PC-3 (cell line): ENCODE results near the gene METTL26. TPM values are rescaled to one million over a fixed set of nuclear protein-coding genes. Genes with fewer than 3 reads are reported as not detected.

Source experiments
- ATAC-seq: fragments of 200-7000 bp; cut with Tn5 transposase; 2 replicates; pipeline ENCODE4 v1.9.1; 2020; ENCODE audit warnings: mild to moderate bottlenecking, moderate library complexity
- BruUV-seq: library from RNA; stranded (reverse); fragments of 400-500 nt; replicated peaks from 2 replicates; lab custom pipeline; 2021; lab: Mats Ljungman, UMichigan
- CTCF ChIA-PET: fragments of 300-600 bp; sonication (Branson Sonifier 250); formaldehyde crosslinking; loops from one replicate; lab custom pipeline; 2022; ENCODE audit warnings: antibody characterized with exemption; lab: Charles Lee
- POLR2A ChIA-PET: fragments of 300-600 bp; sonication (Branson Sonifier 250); formaldehyde crosslinking; loops from one replicate; lab custom pipeline; 2022; ENCODE audit warnings: antibody characterized with exemption; ENCODE audit not compliant: unreplicated experiment; lab: Charles Lee
- DNase-seq: peaks from one replicate; pipeline ENCODE4 v3.0.0-alpha.2; 2015
- H2AFZ ChIP-seq: fragments of 300-600 bp; sonication (generic); 2 replicates; pipeline ENCODE4 v1.6.0; 2016; ENCODE audit warnings: antibody characterized with exemption, low read length
- H3F3A ChIP-seq: fragments of 300-600 bp; sonication (generic); one replicate; pipeline ENCODE4 v1.6.0; 2017; ENCODE audit warnings: antibody characterized with exemption, low read length, control low read depth, mild to moderate bottlenecking; ENCODE audit not compliant: unreplicated experiment
- H3K27ac ChIP-seq: fragments of 300-600 bp; sonication (generic); 2 replicates; pipeline ENCODE4 v1.5.1; 2016; ENCODE audit warnings: mild to moderate bottlenecking, low read length
- H3K27me3 ChIP-seq: fragments of 300-600 bp; sonication (generic); 2 replicates; pipeline ENCODE4 v1.6.1; 2016; ENCODE audit warnings: low read length, mixed read lengths
- H3K36me3 ChIP-seq: fragments of 300-600 bp; sonication (generic); 2 replicates; pipeline ENCODE4 v1.6.1; 2016; ENCODE audit warnings: low read depth, mixed run types, low read length, mixed read lengths
- H3K4me1 ChIP-seq: fragments of 300-600 bp; sonication (generic); 2 replicates; pipeline ENCODE4 v1.5.1; 2016; ENCODE audit warnings: low read length; ENCODE audit not compliant: insufficient read depth
- H3K4me2 ChIP-seq: fragments of 300-600 bp; sonication (generic); 2 replicates; pipeline ENCODE4 v1.6.0; 2016; ENCODE audit warnings: low read length
- H3K4me3 ChIP-seq: fragments of 300-600 bp; sonication (generic); 2 replicates; pipeline ENCODE4 v1.5.1; 2016; ENCODE audit warnings: mild to moderate bottlenecking, low read length, mixed read lengths
- H3K79me2 ChIP-seq: fragments of 300-600 bp; sonication (generic); 2 replicates; pipeline ENCODE4 v1.6.1; 2017; ENCODE audit warnings: low read length, mixed read lengths
- H3K9ac ChIP-seq: fragments of 300-600 bp; sonication (generic); 2 replicates; pipeline ENCODE4 v1.6.0; 2016; ENCODE audit warnings: mild to moderate bottlenecking, low read length
- H3K9me2 ChIP-seq: fragments of 300-600 bp; sonication (generic); replicated peaks from 2 replicates; pipeline ENCODE4 v1.6.1; 2016; ENCODE audit warnings: mixed run types, low read length, mixed read lengths
- H3K9me3 ChIP-seq: fragments of 300-600 bp; sonication (generic); 2 replicates; pipeline ENCODE4 v1.6.1; 2016; ENCODE audit warnings: low read length, mixed read lengths
- H4K20me1 ChIP-seq: fragments of 300-600 bp; sonication (generic); 2 replicates; pipeline ENCODE4 v1.6.1; 2016; ENCODE audit warnings: low read length, mixed read lengths
- EZH2 ChIP-seq: fragments of 300-600 bp; sonication (generic); IDR thresholded peaks from one replicate; pipeline ENCODE4 v1.6.1; 2017; ENCODE audit warnings: antibody characterized with exemption, mild to moderate bottlenecking, low read length; ENCODE audit not compliant: unreplicated experiment
- EZH2phosphoT487 ChIP-seq: fragments of 300-600 bp; sonication (generic); IDR thresholded peaks from 2 replicates; pipeline ENCODE4 v1.6.1; 2018; ENCODE audit warnings: mild to moderate bottlenecking, antibody characterized with exemption, low read length, borderline replicate concordance
- intact Hi-C: fragments of 100-400 bp; cut with micrococcal nuclease; formaldehyde crosslinking; loops from 2 replicates; pipeline ENCODE4 v1.9.0; 2023
- total RNA-seq: library from RNA; depleted of rRNA; stranded (reverse); fragments of >200 nt; gene quantifications from 2 replicates; pipeline ENCODE4 v1.2.3, GENCODE V29; 2014
- TF ChIP-seq, protein P1 (sequence below): fragments of 300-600 bp; sonication (generic); conservative IDR thresholded peaks from 2 replicates; pipeline ENCODE4 v1.5.1; 2017; ENCODE audit warnings: antibody characterized with exemption, low read depth, mild to moderate bottlenecking, low read length

METTL26 gene
- total RNA-seq, 1 experiment from 2014 or later: 179 TPM

DNA sequence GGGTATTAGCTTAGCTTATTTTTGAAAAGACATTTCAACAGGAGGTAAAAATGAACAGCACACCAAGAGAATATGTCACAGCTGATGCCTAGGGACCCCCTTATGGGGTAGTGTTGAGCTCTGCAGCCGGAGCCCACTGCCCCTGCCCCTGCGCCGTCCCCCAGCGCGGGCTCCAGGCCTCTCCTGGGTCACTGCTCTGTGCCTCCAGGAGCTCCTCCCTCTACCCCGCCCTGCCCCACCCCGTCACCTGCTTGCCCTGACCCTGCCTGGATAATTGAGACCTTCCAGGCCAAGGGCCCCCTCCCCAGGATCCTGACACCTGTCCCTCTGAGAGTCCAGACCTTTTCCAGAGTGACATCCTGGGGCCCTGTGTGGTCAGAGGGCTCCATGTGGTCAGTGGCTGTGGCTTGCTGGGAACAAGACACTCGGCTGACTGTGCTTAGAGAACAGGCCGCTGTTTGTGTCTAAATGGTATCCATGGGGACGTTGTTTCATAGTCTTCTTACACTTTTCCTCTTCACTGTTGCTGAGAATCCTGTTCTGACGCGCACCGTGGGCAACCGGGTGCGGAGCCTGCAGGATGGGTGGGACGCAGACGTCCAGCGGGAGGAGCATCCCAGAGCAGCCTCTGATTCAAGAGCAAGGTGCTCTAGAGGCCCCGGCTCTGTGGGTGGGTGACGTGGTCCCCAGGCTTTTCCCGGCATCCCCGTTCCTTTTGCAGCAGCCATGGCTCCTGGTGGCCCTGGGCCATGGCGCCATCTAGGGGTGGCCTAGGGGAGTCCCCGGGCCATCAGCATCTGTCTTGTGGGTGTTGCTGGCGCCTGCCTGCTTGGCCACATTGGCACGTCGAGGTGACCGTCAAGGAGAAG, 25.4 kb downstream of the METTL26 start:
- no peaks in the 10 kb centered on the region for H3K27me3 ChIP-seq
- DNase-seq (no peak), ATAC-seq (peak; percentile 24; the same call in 1 of the 2 replicates)
- no peaks in the 10 kb centered on the region for H3K9me2 ChIP-seq
- no peaks in the 10 kb centered on the region for H3F3A ChIP-seq
- no peak overlapping the region for H3K9ac ChIP-seq
- no peak for TF ChIP-seq EZH2phosphoT487
- TF ChIP-seq, protein P1, sequence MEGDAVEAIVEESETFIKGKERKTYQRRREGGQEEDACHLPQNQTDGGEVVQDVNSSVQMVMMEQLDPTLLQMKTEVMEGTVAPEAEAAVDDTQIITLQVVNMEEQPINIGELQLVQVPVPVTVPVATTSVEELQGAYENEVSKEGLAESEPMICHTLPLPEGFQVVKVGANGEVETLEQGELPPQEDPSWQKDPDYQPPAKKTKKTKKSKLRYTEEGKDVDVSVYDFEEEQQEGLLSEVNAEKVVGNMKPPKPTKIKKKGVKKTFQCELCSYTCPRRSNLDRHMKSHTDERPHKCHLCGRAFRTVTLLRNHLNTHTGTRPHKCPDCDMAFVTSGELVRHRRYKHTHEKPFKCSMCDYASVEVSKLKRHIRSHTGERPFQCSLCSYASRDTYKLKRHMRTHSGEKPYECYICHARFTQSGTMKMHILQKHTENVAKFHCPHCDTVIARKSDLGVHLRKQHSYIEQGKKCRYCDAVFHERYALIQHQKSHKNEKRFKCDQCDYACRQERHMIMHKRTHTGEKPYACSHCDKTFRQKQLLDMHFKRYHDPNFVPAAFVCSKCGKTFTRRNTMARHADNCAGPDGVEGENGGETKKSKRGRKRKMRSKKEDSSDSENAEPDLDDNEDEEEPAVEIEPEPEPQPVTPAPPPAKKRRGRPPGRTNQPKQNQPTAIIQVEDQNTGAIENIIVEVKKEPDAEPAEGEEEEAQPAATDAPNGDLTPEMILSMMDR: peak; percentile 57
- H3K79me2 ChIP-seq: 0 out of 2 replicates have a peak, but pooled peaks cover under 1% of the 10 kb centered on the region
- no peak overlapping the region for H3K4me3 ChIP-seq
- H3K4me2 ChIP-seq: no peak overlapping the region
- H3K27ac ChIP-seq: no peak overlapping the region
- ChIA-PET POLR2A (no interaction called here), CTCF (no interaction called here)
- intact Hi-C loops: no loop called here
- H3K36me3 ChIP-seq: no peaks in the 10 kb centered on the region
- H3K9me3 ChIP-seq: no peaks in the 10 kb centered on the region
- H4K20me1 ChIP-seq: no peaks in the 10 kb centered on the region
- no TSS peak for BruUV-seq
- H2AFZ ChIP-seq: no peak overlapping the region
- no peaks in the 10 kb centered on the region for H3K4me1 ChIP-seq

DNA sequence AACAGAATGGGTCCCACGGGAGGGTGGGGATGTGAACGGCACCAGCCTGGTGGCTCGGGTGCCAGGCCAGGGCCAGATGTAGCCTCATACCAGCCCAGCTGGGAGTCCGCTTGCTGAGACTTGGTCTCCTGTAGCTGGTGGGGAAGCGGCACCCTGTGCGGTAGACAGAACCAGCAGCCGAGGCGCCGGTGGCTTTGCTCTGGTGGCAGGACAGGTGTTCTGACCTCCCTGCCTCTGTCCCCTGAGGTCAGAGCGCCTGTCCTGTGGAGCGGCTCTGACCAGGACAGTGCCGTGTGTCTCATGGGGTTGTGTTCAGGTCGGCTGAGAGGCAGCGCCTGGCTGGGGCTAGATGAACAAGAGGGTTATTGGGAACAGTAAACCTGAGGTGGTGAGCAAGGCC, 26.1 kb downstream of the METTL26 start:
- Histone ChIP-seq H3K4me1 (no peaks in the 10 kb centered on the region), H3K9me2 (no peaks in the 10 kb centered on the region), H4K20me1 (no peaks in the 10 kb centered on the region), H3K4me2 (no peak overlapping the region), H3F3A (no peaks in the 10 kb centered on the region), H3K27me3 (no peaks in the 10 kb centered on the region), H3K4me3 (no peak overlapping the region), H3K36me3 (no peaks in the 10 kb centered on the region), H3K79me2 (peaks cover 8% of the 10 kb centered on the region; the same call in 1 of the 2 replicates), H3K27ac (no peak overlapping the region), H3K9ac (no peak overlapping the region), H3K9me3 (no peaks in the 10 kb centered on the region), H2AFZ (no peak overlapping the region)
- ChIA-PET POLR2A (no interaction called here), CTCF (no interaction called here)
- ATAC-seq: no peak
- no peak for DNase-seq
- intact Hi-C loops: no loop called here
- no peak for TF ChIP-seq EZH2
- TF ChIP-seq, protein P1: no peak
- no peak for TF ChIP-seq EZH2phosphoT487
- BruUV-seq: no TSS peak

DNA sequence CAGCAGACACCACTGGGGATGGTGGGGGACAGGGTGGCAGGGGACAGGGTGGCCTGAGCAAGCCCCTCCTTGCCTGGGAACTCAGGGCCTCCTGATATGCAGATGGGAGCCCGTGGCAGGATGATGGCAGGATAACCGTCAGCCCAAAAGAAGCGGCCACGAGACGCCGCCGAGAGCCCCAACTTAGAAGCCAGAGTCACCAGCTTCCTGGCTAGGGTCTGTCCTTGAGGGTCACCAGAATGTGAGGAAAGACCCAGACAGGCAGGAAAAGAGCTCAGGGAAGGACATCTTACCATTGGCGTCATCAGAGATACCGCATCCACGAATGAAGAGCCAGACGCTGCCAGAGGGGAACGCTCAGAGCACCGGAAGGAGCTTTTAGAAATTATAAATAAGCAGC, 26.8 kb downstream of the METTL26 start:
- TF ChIP-seq EZH2 (no peak), EZH2phosphoT487 (no peak)
- TF ChIP-seq, protein P1: no peak
- DNase-seq (no peak), ATAC-seq (no peak)
- Histone ChIP-seq H3F3A (no peaks in the 10 kb centered on the region), H3K4me2 (no peak overlapping the region), H3K27ac (no peak overlapping the region), H3K4me1 (no peaks in the 10 kb centered on the region), H3K4me3 (no peak overlapping the region), H3K27me3 (no peaks in the 10 kb centered on the region), H3K9ac (no peak overlapping the region), H3K79me2 (peaks cover 13% of the 10 kb centered on the region; the same call in 1 of the 2 replicates), H2AFZ (no peak overlapping the region), H3K36me3 (no peaks in the 10 kb centered on the region), H3K9me3 (no peaks in the 10 kb centered on the region), H4K20me1 (no peaks in the 10 kb centered on the region), H3K9me2 (no peaks in the 10 kb centered on the region)
- intact Hi-C loops: no loop called here
- BruUV-seq: no TSS peak
- ChIA-PET POLR2A (interaction anchor here (0.6 kb wide), 1 partner anchor 402 kb away, joined by 4 read pairs; no protein-coding TSS in a partner anchor), CTCF (no interaction called here)
